ENCODE results near the gene DNAH2. TPM values are rescaled to one million over a fixed set of nuclear protein-coding genes. Genes with fewer than 3 reads are reported as not detected.

The DNAH2 gene
- total and polyA plus RNA-seq, 2 of the 4 experiments (the other 2 are of a cell fraction): under 0.01 to 0.02 TPM

DNA sequence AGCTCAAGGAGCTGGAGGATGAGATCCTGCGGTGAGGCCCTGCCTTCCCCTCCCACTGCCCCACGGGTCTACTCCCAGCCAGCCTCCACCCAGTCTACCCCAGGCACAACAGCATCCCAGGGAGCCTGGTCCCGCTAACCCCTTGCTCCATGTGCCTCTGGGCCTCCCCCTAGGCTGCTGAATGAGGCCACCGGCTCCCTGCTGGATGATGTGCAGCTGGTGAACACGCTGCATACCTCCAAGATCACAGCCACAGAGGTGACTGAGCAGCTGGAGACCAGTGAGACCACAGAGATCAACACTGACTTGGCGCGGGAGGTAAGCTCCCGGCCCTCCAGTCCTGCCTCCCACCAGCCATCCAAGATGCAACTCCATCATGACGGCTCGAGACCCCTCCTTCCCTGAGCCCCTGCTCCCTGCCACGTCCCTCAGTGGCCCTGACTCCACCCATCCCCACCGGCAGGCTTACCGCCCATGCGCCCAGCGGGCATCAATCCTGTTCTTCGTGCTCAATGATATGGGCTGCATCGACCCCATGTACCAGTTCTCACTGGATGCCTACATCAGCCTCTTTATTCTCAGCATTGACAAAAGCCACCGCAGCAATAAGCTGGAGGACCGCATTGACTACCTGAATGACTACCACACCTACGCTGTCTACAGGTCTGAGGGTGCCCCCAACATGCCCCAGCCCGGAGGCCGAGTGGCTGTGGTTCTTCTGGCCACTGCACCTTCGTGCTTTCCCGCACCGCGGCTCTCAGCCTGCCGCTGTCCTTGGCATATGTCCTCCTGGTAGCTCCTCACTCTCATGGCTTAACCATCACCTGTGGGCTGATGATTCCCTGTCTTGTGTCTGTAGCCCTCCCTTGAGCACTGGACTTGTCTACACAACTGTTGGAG is 101.5 kb downstream of the DNAH2 start (continued):
- TF ChIP-seq BHLHE40 (IDR thresholded peaks at IDR 0.05; ENCODE audit: low read depth, low read length): no peak

DNA sequence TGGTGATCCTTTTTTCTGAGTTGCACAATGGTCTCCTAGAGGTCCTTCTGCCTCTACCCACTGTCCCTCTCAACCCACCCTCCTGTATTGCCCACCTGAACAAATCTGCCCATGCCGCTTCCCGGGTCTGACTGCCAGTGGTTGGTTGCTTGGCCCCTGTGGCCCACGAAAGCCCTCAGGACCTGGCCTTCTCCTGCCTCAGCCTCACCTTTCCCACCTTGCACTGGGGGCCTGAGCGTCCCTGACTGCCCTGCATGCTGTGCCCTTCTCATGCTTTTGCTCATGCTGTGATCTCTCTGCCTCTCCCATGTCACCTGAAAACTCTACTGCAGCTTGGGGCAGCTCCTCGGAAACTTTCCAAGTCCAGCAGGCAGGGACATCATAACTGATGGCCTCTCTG is 102.7 kb downstream of the DNAH2 start:
- Histone ChIP-seq H2BK20ac (ENCODE audit: low read depth, low read length) (no peak overlapping the region), H4K91ac (ENCODE audit: insufficient read depth, low read depth, low read length) (no peak overlapping the region), H3K27ac (ENCODE audit: insufficient read depth, low read length) (no peak overlapping the region), H3K4me2 (ENCODE audit: low read depth, low read length) (no peak overlapping the region), H3K4ac (ENCODE audit: low read depth, low read length) (no peak overlapping the region), H3K9ac (ENCODE audit: low read depth, low read length) (no peak overlapping the region), H3K79me1 (ENCODE audit: low read depth in 1 of 2, low read length in 2 of 2) (no peaks in the 10 kb centered on the region), H3K23ac (ENCODE audit: low read depth, low read length) (no peak overlapping the region), H2AFZ (replicated peaks; ENCODE audit: low read length, poor library complexity) (no peak overlapping the region), H3K4me1 (ENCODE audit: control insufficient read depth, insufficient read depth, low read length) (no peaks in the 10 kb centered on the region; the same call in 1 of the 2 replicates), H2BK5ac (ENCODE audit: low read depth, low read length, poor library complexity, severe bottlenecking) (no peak overlapping the region), H3K9me3 (ENCODE audit: control insufficient read depth, insufficient read depth, low read length) (no peaks in the 10 kb centered on the region), H4K5ac (ENCODE audit: low read depth, low read length) (no peak overlapping the region), H3K4me3 (ENCODE audit: insufficient read depth, low read depth, low read length) (no peak overlapping the region), H3K56ac (ENCODE audit: extremely low read depth, insufficient read depth, low read length) (no peak overlapping the region), H4K8ac (ENCODE audit: low read depth in 2 of 2, low read length in 2 of 2) (no peak overlapping the region), H2BK120ac (ENCODE audit: low read depth, low read length) (no peak overlapping the region), H3K18ac (ENCODE audit: low read depth, low read length) (no peak overlapping the region), H2AK5ac (ENCODE audit: low read depth, low read length) (no peak overlapping the region), H2BK15ac (ENCODE audit: low read depth, low read length) (no peak overlapping the region), H2AK9ac (replicated peaks; ENCODE audit: low read depth, low read length, poor library complexity) (no peak overlapping the region), H3K14ac (replicated peaks; ENCODE audit: low read depth, low read length) (no peak overlapping the region), H3K36me3 (ENCODE audit: control insufficient read depth, insufficient read depth, low read length) (no peaks in the 10 kb centered on the region), H3K27me3 (ENCODE audit: control insufficient read depth, insufficient read depth, low read length) (peaks cover 50% of the 10 kb centered on the region), H4K20me1 (ENCODE audit: insufficient read depth, low read length) (no peaks in the 10 kb centered on the region; the same call in none of the 2 replicates), H3K9me1 (ENCODE audit: insufficient read depth, low read length) (no peaks in the 10 kb centered on the region)
- DNase-seq: no peak
- ChIA-PET CTCF (no interaction called here), POLR2A (ENCODE audit: unreplicated experiment) (no interaction called here)
- no peak for ATAC-seq (ENCODE audit: low read depth)
- in situ Hi-C loops (cut with MboI; ENCODE audit: low sequenced_read_pairs): loop anchor here (5.0 kb wide), 1 partner anchor 78 kb away; no protein-coding TSS in a partner anchor
- BruUV-seq (replicated peaks): no TSS peak
- WGBS, 2 experiments (ENCODE audit: extremely low coverage in 2 of 2, insufficient read length in 1 of 2): no CpG with 5 or more reads among the region's 5 CpGs
- TF ChIP-seq, protein P1, sequence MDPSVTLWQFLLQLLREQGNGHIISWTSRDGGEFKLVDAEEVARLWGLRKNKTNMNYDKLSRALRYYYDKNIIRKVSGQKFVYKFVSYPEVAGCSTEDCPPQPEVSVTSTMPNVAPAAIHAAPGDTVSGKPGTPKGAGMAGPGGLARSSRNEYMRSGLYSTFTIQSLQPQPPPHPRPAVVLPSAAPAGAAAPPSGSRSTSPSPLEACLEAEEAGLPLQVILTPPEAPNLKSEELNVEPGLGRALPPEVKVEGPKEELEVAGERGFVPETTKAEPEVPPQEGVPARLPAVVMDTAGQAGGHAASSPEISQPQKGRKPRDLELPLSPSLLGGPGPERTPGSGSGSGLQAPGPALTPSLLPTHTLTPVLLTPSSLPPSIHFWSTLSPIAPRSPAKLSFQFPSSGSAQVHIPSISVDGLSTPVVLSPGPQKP (IDR thresholded peaks at IDR 0.05; ENCODE audit: borderline replicate concordance, low read depth, low read length): no peak
- TF ChIP-seq CHD1 (IDR thresholded peaks at IDR 0.05; ENCODE audit: low read depth, low read length) (no peak), RCOR1 (IDR thresholded peaks at IDR 0.05; ENCODE audit: insufficient replicate concordance, low read length) (no peak), MXI1 (IDR thresholded peaks at IDR 0.05; ENCODE audit: borderline replicate concordance, low read depth, low read length) (no peak), SMC3 (IDR thresholded peaks at IDR 0.05; ENCODE audit: low read depth, low read length) (no peak)
- dilution Hi-C loops (cut with HindIII; ENCODE audit: low sequenced_read_pairs, unreplicated experiment): no loop called here
- intact Hi-C loops (cut with micrococcal nuclease): loop anchor here (5.0 kb wide), 2 partner anchors 77 to 172 kb away; no protein-coding TSS in a partner anchor
